ENCODE data around the gene FUOM.

- TF ChIP-seq JUND (IDR thresholded peaks at IDR 0.05; ENCODE audit: low read depth, low read length) (no peak), CTCF (IDR thresholded peaks at IDR 0.05 in 2 of 3, conservative IDR thresholded peaks at IDR 0.05 in 1 of 3; ENCODE audit: control insufficient read depth in 2 of 3, extremely low read depth in 1 of 3, insufficient read depth in 1 of 3, low read depth in 3 of 3, low read length in 3 of 3) (no peak), ETV6 (conservative IDR thresholded peaks at IDR 0.05 in 1 of 2, IDR thresholded peaks at IDR 0.05 in 1 of 2; ENCODE audit: borderline replicate concordance in 1 of 2, low read depth in 1 of 2) (no peak), POLR2A (IDR thresholded peaks at IDR 0.05; ENCODE audit: low read depth, low read length) (no peak), HDAC2 (IDR thresholded peaks at IDR 0.05) (no peak), ATF2 (IDR thresholded peaks at IDR 0.05; ENCODE audit: low read length) (no peak)
These were observed 44.6 kb downstream of the FUOM start for GRCh38 chr10:133313192-133313591.
